Sigmoid colon (tissue), 4 donors: Measurements from ENCODE around the gene CLTCL1.

Experiments used
- CTCF ChIP-seq, 4 experiments: fragments of 450-650 bp in 3 of 4; fragments of 200-600 bp in 1 of 4; IDR thresholded peaks; one replicate each; pipeline ENCODE4 v1.5.1; 2016 to 2019; ENCODE audit warnings: antibody characterized with exemption in 4 of 4, mild to moderate bottlenecking in 3 of 4, moderate library complexity in 2 of 4
- POLR2AphosphoS5 ChIP-seq, 4 donors: sonication (generic); formaldehyde crosslinking; IDR thresholded peaks; one replicate each; pipeline ENCODE4 v1.6.1; 2017; ENCODE audit warnings: antibody characterized with exemption in 4 of 4

- TF ChIP-seq POLR2AphosphoS5 (IDR thresholded peaks at IDR 0.05) = no peak
- TF ChIP-seq CTCF (IDR thresholded peaks at IDR 0.05) = no peak
Observed at GRCh38 chr22:19331975-19332374, 40.5 kb upstream of the CLTCL1 start.
